ENCODE results near the gene RPL4. TPM values are rescaled to one million over a fixed set of nuclear protein-coding genes. Genes with fewer than 3 reads are reported as not detected.

RPL4 gene
- total RNA-seq, 1 experiment from 2014 or later, result 3,988 TPM

- WGBS (ENCODE audit: extremely low coverage, insufficient read length, low lambda C conversion rate), result no CpG with 5 or more reads among the region's 5 CpGs
- H3K14ac ChIP-seq (ENCODE audit: insufficient read depth, low read length), result no peak overlapping the region
- Mint-ChIP-seq H3K27ac (peak overlapping the region; percentile 50 to 93 (median 80); a peak in 5 of 7 replicates), H3K9me3 (no peaks in the 10 kb centered on the region), H3K4me1 (peaks cover under 1 to 4% of the 10 kb centered on the region in 2 experiments; a peak in 3 of 4 replicates), H3K27me3 (ENCODE audit: low read depth) (no peaks in the 10 kb centered on the region), H3K4me3 (no peak overlapping the region), H3K36me3 (ENCODE audit: insufficient read depth in 1 of 3, low read depth in 3 of 3) (peaks cover 42 to 68% (median 58%) of the 10 kb centered on the region in 3 experiments)
- no peaks in the 10 kb centered on the region for H3K9me3 ChIP-seq (ENCODE audit: control insufficient read depth, low read depth, low read length)
- H2AFZ ChIP-seq (ENCODE audit: low read length), result no peak overlapping the region
- no peak overlapping the region for H3K4me2 ChIP-seq (ENCODE audit: insufficient read depth, insufficient read length, low read length)
- H3K79me2 ChIP-seq (ENCODE audit: insufficient read depth, low read length), result no peaks in the 10 kb centered on the region
- H3K56ac ChIP-seq (ENCODE audit: insufficient read length, low read depth, low read length), result no peak overlapping the region
- no peaks in the 10 kb centered on the region for H3K79me1 ChIP-seq (ENCODE audit: insufficient read depth, low read depth, low read length, poor library complexity, severe bottlenecking)
- no peak overlapping the region for H4K91ac ChIP-seq (ENCODE audit: insufficient read length, low read depth, low read length)
- H3K4ac ChIP-seq (ENCODE audit: low read depth, low read length), result no peak overlapping the region
- H4K5ac ChIP-seq (ENCODE audit: insufficient read length, low read depth, low read length), result no peak overlapping the region
- H3K4me1 ChIP-seq (ENCODE audit: insufficient read depth, low read length), result no peaks in the 10 kb centered on the region
- no peak overlapping the region for H4K8ac ChIP-seq (replicated peaks; ENCODE audit: insufficient read length, low read depth, low read length)
- H3K27ac ChIP-seq (ENCODE audit: insufficient read length, low read depth, low read length), result no peak overlapping the region
- H2BK120ac ChIP-seq (ENCODE audit: low read depth, low read length, poor library complexity, severe bottlenecking), result no peak overlapping the region
- DNase-seq, result no peak
- TF ChIP-seq CTCF (conservative IDR thresholded peaks at IDR 0.05), result no peak
- H4K20me1 ChIP-seq (ENCODE audit: control insufficient read depth, insufficient read depth, insufficient read length), result no peaks in the 10 kb centered on the region
- H3K23me2 ChIP-seq (ENCODE audit: insufficient read length, low read depth, low read length, poor library complexity, severe bottlenecking), result no peaks in the 10 kb centered on the region
- H3K23ac ChIP-seq (ENCODE audit: insufficient read length, low read depth, low read length), result no peak overlapping the region
- H3K18ac ChIP-seq (ENCODE audit: insufficient read length, low read depth, low read length), result no peak overlapping the region
- H2BK5ac ChIP-seq (ENCODE audit: insufficient read length, low read length), result no peak overlapping the region
- H3K9ac ChIP-seq (ENCODE audit: extremely low read depth, insufficient read length, low read length), result no peak overlapping the region
- no peak overlapping the region for H2BK15ac ChIP-seq (ENCODE audit: low read depth, low read length)
- H2BK20ac ChIP-seq (ENCODE audit: low read depth, low read length, poor library complexity, severe bottlenecking), result no peak overlapping the region
- no peak overlapping the region for H3T11ph ChIP-seq (ENCODE audit: low read length)
- H3K27me3 ChIP-seq (ENCODE audit: insufficient read depth, low read length), result no peaks in the 10 kb centered on the region
- no peak overlapping the region for H2AK5ac ChIP-seq (ENCODE audit: insufficient read length, low read length)
- H2BK12ac ChIP-seq (ENCODE audit: insufficient read length, low read depth, low read length), result no peak overlapping the region
Measured at GRCh38 chr15:66484539-66485112, 20.0 kb downstream of the RPL4 start.

Data from H9 (cell line).